MM.1S (cell line): ENCODE data around the gene C11orf86.

Experiments
- EZH2 ChIP-seq: fragments of 300-600 bp; sonication (generic); optimal IDR thresholded peaks from 2 replicates; pipeline ENCODE3; 2017; ENCODE audit warnings: low read depth, mild to moderate bottlenecking, antibody characterized with exemption, low read length, mixed read lengths
- EZH2phosphoT487 ChIP-seq: fragments of 300-600 bp; sonication (generic); IDR thresholded peaks from 2 replicates; pipeline ENCODE4 v1.6.1; 2018; ENCODE audit warnings: antibody characterized with exemption, low read length
- TF ChIP-seq, protein P1 (sequence below): fragments of 300-600 bp; sonication (generic); IDR thresholded peaks from 2 replicates; pipeline ENCODE4 v1.5.1; 2016; ENCODE audit warnings: antibody characterized with exemption, low read length, mixed read lengths

GRCh38 chr11:66981976-66982578 lies 7.0 kb downstream of the C11orf86 start:
- TF ChIP-seq, protein P1, sequence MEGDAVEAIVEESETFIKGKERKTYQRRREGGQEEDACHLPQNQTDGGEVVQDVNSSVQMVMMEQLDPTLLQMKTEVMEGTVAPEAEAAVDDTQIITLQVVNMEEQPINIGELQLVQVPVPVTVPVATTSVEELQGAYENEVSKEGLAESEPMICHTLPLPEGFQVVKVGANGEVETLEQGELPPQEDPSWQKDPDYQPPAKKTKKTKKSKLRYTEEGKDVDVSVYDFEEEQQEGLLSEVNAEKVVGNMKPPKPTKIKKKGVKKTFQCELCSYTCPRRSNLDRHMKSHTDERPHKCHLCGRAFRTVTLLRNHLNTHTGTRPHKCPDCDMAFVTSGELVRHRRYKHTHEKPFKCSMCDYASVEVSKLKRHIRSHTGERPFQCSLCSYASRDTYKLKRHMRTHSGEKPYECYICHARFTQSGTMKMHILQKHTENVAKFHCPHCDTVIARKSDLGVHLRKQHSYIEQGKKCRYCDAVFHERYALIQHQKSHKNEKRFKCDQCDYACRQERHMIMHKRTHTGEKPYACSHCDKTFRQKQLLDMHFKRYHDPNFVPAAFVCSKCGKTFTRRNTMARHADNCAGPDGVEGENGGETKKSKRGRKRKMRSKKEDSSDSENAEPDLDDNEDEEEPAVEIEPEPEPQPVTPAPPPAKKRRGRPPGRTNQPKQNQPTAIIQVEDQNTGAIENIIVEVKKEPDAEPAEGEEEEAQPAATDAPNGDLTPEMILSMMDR, result no peak
- TF ChIP-seq EZH2phosphoT487 (no peak), EZH2 (no peak)
